Endometrium (tissue), 2 donors: Measurements from ENCODE around the gene DISC1.
"Not testable (repeated sequence)": the region's sequence is repeated elsewhere in the genome, so short reads cannot be mapped to it uniquely, and the experiment has no call there.

Experiments used
- FAIRE-seq: peaks from 2 replicates; lab custom pipeline; 2012; peaks lifted over from hg19 to GRCh38; lab: Jason Lieb, UNC
- donor health status: control.
- donor health status: control.

The DISC1 gene

GRCh38 chr1:231964961-231965360, 338.4 kb downstream of the DISC1 start:
- no peak for FAIRE-seq

- no peak for FAIRE-seq
These were observed 339.0 kb downstream of the DISC1 start for GRCh38 chr1:231965615-231966014.

GRCh38 chr1:231966983-231967382, 340.4 kb downstream of the DISC1 start:
- FAIRE-seq, result no peak

- no peak for FAIRE-seq
These were observed 342.5 kb downstream of the DISC1 start for GRCh38 chr1:231969076-231969475.

GRCh38 chr1:231969761-231970160, 343.2 kb downstream of the DISC1 start:
- not testable (repeated sequence) for FAIRE-seq

- no peak for FAIRE-seq
These were observed 344.1 kb downstream of the DISC1 start for GRCh38 chr1:231970684-231971083.

- no peak for FAIRE-seq
These were observed 345.0 kb downstream of the DISC1 start for GRCh38 chr1:231971397-231972110.

- FAIRE-seq, result no peak
These were observed 345.5 kb downstream of the DISC1 start for GRCh38 chr1:231972111-231972445.

- FAIRE-seq, result no peak
These were observed 347.2 kb downstream of the DISC1 start for GRCh38 chr1:231973830-231974229.

- no peak for FAIRE-seq
These were observed 349.6 kb downstream of the DISC1 start for GRCh38 chr1:231976231-231976630.

- FAIRE-seq, result no peak
These were observed 355.1 kb downstream of the DISC1 start for GRCh38 chr1:231981675-231982074.

- FAIRE-seq, result no peak
These were observed 356.4 kb downstream of the DISC1 start for GRCh38 chr1:231982871-231983587.

- FAIRE-seq, result no peak
These were observed 357.1 kb downstream of the DISC1 start for GRCh38 chr1:231983588-231984193.

GRCh38 chr1:231985296-231986023, 358.9 kb downstream of the DISC1 start:
- no peak for FAIRE-seq

- FAIRE-seq, result no peak
These were observed 360.2 kb downstream of the DISC1 start for GRCh38 chr1:231986631-231987336.

- no peak for FAIRE-seq
These were observed 363.8 kb downstream of the DISC1 start for GRCh38 chr1:231990388-231990787.

GRCh38 chr1:231991231-231991630, 364.6 kb downstream of the DISC1 start:
- FAIRE-seq, result no peak

- no peak for FAIRE-seq
These were observed 367.4 kb downstream of the DISC1 start for GRCh38 chr1:231993968-231994455.

GRCh38 chr1:231998791-231999190, 372.2 kb downstream of the DISC1 start:
- FAIRE-seq, result no peak

- FAIRE-seq, result no peak
These were observed 378.7 kb downstream of the DISC1 start for GRCh38 chr1:232005300-232005699.

GRCh38 chr1:232009741-232010140, 383.2 kb downstream of the DISC1 start:
- no peak for FAIRE-seq

GRCh38 chr1:232011961-232012360, 385.4 kb downstream of the DISC1 start:
- FAIRE-seq, result no peak
